ENCODE results near the gene RIT2.

RIT2 gene

DNA sequence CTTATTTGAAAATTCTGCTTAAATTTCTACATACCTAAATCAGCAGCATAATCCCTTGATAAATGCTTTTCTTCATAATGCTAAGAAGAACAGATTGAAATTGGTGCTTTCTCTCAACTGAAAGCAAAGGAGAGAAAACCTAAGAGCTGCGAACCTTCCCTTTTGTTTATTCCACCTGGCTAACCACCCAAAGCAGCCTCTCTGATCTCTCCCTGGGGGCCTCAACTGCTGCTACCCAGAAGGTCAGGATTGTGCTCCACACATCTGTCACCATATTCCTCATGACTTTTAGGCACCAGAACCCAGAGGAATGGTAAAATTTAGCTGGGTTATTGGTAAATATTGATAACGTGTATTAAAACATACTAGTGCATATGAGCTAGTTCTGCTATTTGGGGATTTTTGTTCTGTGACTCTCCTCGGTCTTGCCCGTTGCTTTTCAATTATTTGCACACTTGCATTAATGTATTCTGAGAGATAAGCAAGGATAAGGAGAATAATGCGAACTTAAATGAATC lies 334.1 kb downstream of the RIT2 start:
- TF ChIP-seq CTCF (IDR thresholded peaks at IDR 0.05; ENCODE audit: low read length, missing control alignments): no peak
- no peak overlapping the region for H3K4me3 ChIP-seq (replicated peaks; ENCODE audit: low read depth, low read length)
- DNase-seq (ENCODE audit: low read depth): no peak

DNA sequence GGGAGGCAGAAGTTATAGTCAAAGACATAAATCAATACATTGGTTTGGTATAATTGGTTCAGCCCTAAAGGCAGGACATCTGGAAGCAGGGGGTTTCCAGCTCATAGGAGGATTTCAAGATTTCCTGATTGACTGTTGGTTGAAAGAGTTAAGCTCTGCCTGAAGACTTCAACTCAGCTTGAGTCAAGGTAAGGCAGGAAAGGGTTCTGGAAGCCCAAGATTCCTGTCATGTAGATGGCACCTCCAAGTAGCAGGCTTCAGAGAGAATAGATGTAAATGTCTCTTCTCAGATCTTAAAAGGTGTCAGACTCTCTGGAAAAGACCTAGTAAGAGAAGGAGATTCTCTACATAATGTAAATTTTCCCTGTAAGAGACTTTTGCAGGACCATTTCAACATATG lies 335.3 kb downstream of the RIT2 start:
- no peak overlapping the region for H3K4me3 ChIP-seq (replicated peaks; ENCODE audit: low read depth, low read length)
- DNase-seq (ENCODE audit: low read depth): no peak
- TF ChIP-seq CTCF (IDR thresholded peaks at IDR 0.05; ENCODE audit: low read length, missing control alignments): no peak

GRCh38 chr18:42778445-42779042 lies 336.9 kb downstream of the RIT2 start:
- H3K4me3 ChIP-seq (replicated peaks; ENCODE audit: low read depth, low read length): no peak overlapping the region
- TF ChIP-seq CTCF (IDR thresholded peaks at IDR 0.05; ENCODE audit: low read length, missing control alignments): no peak
- DNase-seq (ENCODE audit: low read depth): no peak

DNA sequence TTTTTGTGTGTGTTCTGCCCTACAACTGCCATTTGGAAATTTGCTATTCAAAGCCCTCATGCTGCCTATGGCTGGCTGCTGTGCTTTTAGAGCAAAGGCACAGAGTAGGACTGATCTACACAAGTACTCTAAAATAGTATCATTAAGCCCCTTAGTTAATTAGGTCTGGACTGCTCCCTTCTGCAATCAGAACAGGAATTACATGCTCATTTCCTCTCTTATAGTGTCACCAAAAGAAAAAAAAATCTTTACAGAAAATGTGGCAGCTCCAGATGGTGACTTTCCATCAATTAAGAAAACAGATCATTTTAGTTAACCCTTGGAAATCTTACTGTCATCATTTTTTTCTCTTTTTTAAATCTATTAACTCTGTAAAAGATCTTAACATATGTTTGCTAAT lies 337.5 kb downstream of the RIT2 start:
- no peak for DNase-seq (ENCODE audit: low read depth)
- no peak for TF ChIP-seq CTCF (IDR thresholded peaks at IDR 0.05; ENCODE audit: low read length, missing control alignments)
- no peak overlapping the region for H3K4me3 ChIP-seq (replicated peaks; ENCODE audit: low read depth, low read length)

DNA sequence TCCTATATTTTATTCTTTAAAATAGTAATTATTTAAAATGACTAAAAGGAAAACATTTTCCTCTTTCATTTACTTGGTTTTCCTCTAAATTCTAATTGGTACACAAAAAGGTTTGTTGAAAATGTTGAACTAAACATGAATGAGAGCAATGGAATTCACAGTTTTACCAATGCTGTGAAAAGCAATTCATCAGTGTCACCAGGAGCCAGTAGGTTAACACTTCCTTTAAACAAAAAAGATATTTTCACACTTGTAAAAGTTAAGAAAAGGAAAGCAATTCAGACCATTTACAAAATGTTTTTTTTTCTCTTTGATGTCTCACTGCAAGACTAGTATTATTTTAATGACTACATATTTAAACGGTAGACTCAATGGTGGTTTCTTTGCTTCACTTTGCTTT lies 341.6 kb downstream of the RIT2 start:
- TF ChIP-seq CTCF (IDR thresholded peaks at IDR 0.05; ENCODE audit: low read length, missing control alignments): no peak
- DNase-seq (ENCODE audit: low read depth): no peak
- H3K4me3 ChIP-seq (replicated peaks; ENCODE audit: low read depth, low read length): no peak overlapping the region

DNA sequence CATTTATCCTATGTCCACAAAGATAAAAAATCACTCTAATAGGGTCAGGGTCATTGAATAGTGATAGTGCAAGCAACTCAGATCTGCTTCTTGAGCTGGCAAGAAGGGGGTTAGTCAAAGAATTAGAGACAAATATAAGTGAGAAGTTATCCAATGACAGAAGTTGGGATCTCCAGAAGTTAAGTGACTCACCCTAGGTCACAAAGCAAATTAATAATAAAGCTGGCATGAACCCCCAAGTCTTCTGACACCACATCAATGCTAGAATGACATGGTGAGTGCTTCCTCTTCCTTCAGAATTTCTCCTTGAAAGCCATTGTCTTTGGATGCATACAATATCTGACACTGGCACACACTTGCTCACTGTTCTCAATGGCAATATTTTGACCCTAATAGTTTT lies 343.5 kb downstream of the RIT2 start:
- no peak for TF ChIP-seq CTCF (IDR thresholded peaks at IDR 0.05; ENCODE audit: low read length, missing control alignments)
- DNase-seq (ENCODE audit: low read depth): no peak
- H3K4me3 ChIP-seq (replicated peaks; ENCODE audit: low read depth, low read length): no peak overlapping the region

- H3K4me3 ChIP-seq (replicated peaks; ENCODE audit: low read depth, low read length): no peak overlapping the region
- DNase-seq (ENCODE audit: low read depth): no peak
- TF ChIP-seq CTCF (IDR thresholded peaks at IDR 0.05; ENCODE audit: low read length, missing control alignments): no peak
Measured at GRCh38 chr18:42765302-42765701, 350.2 kb downstream of the RIT2 start.

All from fibroblast of pulmonary artery (primary cell).